Fibroblast of mammary gland (primary cell): ENCODE measurements around the gene GRAP.
"Not testable (repeated sequence)": the region's sequence is repeated elsewhere in the genome, so short reads cannot be mapped to it uniquely, and the experiment has no call there.

Experiments used
- DNase-seq: peaks from one replicate; pipeline ENCODE4 v3.0.0-alpha.2; 2010; ENCODE audit warnings: low read depth
- H3K4me3 ChIP-seq: 2 replicates; pipeline ENCODE4 v1.5.1; 2011; ENCODE audit warnings: low read depth, mild to moderate bottlenecking, low read length, moderate library complexity; ENCODE audit not compliant: control insufficient read depth
- TF ChIP-seq, protein P1 (sequence below): conservative IDR thresholded peaks from 2 replicates; pipeline ENCODE4 v1.5.1; 2011; ENCODE audit warnings: low read depth, low read length, inconsistent platforms; ENCODE audit not compliant: control insufficient read depth, insufficient read depth

The GRAP gene

DNA sequence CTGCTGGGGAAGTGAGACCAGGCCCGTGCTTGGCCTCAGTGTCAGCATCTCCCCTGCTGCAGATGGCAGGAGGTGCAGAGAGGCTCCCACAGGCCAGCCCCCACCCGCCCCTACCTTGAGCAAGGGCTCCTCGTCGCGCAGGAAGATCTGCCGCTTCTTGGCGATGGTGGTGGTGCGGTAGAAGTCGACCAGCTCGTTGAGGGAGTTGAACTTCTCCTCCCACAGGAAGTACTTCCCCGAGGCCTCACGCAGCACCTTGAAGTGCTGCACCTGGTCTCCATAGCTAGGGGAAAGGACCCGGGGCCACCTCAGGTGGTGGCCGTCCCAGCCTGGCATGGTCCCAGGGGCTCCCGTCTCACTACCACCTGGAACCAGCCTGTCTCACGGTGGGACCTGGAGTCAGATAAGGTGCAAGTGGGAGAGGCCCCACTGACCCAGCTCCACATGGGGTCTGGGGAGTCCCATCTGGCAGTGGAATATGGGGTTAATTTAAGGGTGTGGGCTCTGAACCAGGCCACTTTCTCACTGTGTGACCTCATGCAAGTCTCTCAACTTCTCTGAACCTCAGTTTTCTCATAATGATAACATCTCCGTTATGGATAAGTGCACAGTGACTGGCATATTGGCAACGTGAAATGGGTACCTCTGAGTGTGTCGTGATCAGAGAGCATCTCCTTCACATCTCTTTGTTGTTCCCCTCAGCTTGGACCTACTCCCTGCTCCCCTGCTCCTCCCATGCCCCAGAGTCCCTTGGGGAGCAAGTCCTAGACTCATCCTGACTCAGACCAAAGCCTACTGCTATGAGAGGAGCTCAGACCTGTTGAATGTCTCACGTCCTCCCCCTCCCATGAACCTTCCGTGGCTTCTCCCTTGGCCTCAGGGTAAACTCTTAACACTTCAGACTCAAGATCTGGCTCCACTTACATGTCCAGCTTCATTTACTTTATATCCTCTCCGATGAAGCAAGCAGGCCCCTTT lies 22.4 kb downstream of the GRAP start:
- TF ChIP-seq, protein P1, sequence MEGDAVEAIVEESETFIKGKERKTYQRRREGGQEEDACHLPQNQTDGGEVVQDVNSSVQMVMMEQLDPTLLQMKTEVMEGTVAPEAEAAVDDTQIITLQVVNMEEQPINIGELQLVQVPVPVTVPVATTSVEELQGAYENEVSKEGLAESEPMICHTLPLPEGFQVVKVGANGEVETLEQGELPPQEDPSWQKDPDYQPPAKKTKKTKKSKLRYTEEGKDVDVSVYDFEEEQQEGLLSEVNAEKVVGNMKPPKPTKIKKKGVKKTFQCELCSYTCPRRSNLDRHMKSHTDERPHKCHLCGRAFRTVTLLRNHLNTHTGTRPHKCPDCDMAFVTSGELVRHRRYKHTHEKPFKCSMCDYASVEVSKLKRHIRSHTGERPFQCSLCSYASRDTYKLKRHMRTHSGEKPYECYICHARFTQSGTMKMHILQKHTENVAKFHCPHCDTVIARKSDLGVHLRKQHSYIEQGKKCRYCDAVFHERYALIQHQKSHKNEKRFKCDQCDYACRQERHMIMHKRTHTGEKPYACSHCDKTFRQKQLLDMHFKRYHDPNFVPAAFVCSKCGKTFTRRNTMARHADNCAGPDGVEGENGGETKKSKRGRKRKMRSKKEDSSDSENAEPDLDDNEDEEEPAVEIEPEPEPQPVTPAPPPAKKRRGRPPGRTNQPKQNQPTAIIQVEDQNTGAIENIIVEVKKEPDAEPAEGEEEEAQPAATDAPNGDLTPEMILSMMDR = no peak
- peak; percentile 67 for DNase-seq
- H3K4me3 ChIP-seq = no peak overlapping the region

DNA sequence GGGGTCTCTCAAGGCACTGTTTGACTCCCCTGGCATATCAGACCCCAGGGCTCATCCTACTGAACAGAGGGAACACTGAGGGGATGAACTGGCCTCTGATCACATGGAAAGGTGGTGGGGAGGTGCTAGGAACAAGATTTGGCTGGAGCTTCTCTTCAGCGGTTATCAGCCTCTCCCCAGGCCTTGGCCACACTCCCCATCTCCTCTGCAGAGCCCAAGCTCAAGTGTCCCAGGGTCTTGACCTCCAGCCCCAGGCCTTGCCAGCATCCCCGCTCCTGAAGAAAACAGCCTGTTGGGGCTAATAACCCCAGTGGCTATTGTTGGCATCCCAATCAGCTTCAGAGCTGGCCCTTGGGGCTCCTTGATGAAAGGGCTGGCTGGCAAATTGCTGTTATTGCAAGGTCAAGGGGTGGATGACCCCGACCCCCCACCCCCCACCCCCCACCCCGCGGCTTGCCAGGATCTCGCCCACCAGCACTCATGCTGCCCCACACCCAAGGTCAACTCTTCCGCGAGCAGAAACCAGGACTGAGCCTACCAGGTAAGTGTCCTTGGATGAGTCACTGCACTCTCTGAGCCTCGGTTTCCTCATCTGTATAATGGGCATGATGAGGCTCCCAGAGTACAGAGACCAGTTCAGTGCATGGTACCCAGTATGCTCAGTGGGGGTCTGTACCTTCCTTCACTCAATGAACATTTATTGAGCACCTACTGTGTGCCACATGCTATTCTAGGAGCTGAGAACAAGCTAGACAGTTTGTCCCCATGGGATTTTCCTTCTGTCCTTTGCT lies 23.4 kb downstream of the GRAP start:
- no peak overlapping the region for H3K4me3 ChIP-seq
- no peak for DNase-seq
- TF ChIP-seq, protein P1 = no peak

DNA sequence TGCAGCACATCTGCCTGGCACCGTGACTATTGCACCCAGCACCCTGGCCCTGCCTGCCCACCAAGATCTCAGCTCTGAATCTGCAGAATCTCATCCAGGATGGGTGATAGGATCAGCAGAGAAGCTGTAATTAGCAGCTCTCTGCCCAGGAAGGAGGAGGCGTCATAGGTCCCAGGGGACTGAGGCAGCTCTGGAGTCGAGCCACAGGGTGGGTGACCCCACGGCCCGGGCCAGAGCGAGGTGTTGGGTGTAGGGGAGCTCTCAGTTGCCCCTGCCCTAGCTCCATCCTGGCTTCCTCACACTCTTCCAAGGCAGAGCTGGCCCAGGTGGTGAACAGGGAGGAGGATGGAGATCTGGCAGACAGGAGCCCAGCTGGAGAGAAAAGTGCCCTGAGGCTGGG lies 24.0 kb downstream of the GRAP start:
- TF ChIP-seq, protein P1 = no peak
- H3K4me3 ChIP-seq = no peak overlapping the region
- DNase-seq = no peak

DNA sequence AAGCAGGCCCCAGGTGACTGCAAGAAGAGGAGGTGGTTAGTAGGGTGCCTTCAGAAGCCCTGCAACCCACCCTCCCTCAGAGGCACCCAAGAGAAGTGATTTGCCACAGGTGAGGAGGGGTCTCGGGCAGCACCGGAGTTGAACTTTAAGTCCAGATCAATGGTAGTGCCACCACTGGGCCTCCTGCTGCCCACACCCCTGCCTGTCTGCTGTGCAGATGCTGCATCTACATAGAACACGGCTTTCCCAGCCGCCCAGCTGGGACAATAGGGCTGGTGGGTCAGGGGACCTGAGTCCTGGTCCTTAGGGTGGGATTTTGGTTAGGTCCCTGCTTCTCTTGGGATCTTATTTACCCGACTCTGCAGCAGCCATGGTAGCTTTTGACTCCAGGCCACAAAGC lies 24.6 kb downstream of the GRAP start:
- H3K4me3 ChIP-seq = no peak overlapping the region
- TF ChIP-seq, protein P1 = no peak
- no peak for DNase-seq

DNA sequence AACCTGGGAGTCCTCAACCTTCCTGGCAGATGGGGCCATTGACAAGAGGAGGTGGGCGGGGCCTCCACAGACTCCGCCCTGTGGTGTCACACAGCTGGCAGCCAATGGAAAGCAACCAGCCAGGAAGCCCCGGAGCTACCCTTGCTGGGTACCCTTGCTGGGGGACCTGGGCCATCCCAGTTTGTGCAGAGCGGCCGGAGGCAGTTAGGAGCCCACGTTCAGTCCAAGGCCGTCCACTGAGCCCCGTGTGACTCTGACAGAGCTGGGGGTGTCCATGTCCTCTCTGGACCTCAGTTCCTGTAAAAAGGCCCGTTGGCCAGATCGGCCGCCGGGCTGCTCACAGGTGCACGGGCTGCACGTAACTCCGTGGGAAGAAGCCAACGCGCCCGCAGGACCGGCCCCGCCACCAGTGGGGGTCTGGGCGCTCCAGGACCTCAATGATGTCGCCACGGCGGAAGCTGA lies 25.1 kb downstream of the GRAP start:
- TF ChIP-seq, protein P1 = no peak
- DNase-seq = no peak
- no peak overlapping the region for H3K4me3 ChIP-seq

DNA sequence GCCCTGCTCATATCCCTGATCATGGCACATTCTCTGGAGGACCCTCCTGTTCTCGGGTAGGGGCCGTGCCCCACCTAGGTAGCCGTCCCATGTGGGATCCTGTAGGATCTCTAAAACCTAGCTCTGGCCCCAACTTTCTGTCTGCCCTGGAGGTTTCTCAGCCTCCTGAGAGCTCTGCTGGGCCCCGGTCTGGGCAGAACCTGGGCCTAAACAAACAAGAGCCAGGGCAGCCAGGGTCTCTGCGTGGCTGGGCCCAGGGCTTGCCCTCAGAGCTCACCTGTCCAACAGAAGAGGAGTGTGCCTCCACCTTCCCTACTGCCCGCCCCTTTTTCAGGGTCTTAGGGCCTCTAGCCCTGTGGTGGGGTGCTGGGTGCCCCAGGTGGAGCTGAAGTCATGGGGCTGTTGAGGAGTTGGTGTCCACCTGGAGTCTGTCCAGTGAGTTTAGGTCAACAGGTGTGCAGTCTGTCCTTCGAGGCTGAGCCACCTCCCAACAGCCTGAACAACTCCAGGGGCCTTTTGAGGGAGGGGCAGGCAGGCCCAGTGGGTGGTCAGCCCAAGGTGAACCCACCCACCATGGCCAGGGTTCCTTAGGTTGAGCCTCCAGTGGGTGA lies 25.6 kb downstream of the GRAP start:
- H3K4me3 ChIP-seq, DNase-seq: not testable (repeated sequence)
